ENCODE measurements around the gene KCNG2. TPM values are rescaled to one million over a fixed set of nuclear protein-coding genes. Genes with fewer than 3 reads are reported as not detected.

KCNG2 gene
- total and polyA plus RNA-seq, 9 of the 15 experiments (the other 6 are each of a cell fraction or from before 2014, with no cell fraction given) = not detected

- TF ChIP-seq CHD7 (IDR thresholded peaks at IDR 0.05; ENCODE audit: low read depth, low read length) (no peak), FOXK2 (conservative IDR thresholded peaks at IDR 0.05 in 1 of 2, IDR thresholded peaks at IDR 0.05 in 1 of 2; ENCODE audit: low read depth in 2 of 2) (no peak)
Observed at GRCh38 chr18:79856119-79857007, 58.6 kb downstream of the KCNG2 start (continued).

All from K562 (cell line).